DND-41 (cell line): Measurements from ENCODE around the gene RGS2.

Source experiments
- ATAC-seq: fragments of 200-7000 bp; cut with Tn5 transposase; 3 replicates; pipeline ENCODE4 v1.9.1; 2021; ENCODE audit warnings: low read depth; ENCODE audit not compliant: insufficient read depth
- DNase-seq: peaks from one replicate; pipeline ENCODE4 v3.0.0-alpha.2; 2020
- H2AFZ ChIP-seq: 2 replicates; pipeline ENCODE4 v1.6.0; 2012; ENCODE audit warnings: low read depth, low read length
- H3K27ac ChIP-seq: 2 replicates; pipeline ENCODE4 v1.5.1; 2012; ENCODE audit warnings: low read length, inconsistent platforms
- H3K27me3 ChIP-seq: fragments of 200-600 bp; sonication (generic); 2 replicates; pipeline ENCODE4 v1.6.0; 2012; ENCODE audit warnings: low read length, mild to moderate bottlenecking, inconsistent platforms; ENCODE audit not compliant: insufficient read depth, poor library complexity
- H3K36me3 ChIP-seq: 2 replicates; pipeline ENCODE4 v1.5.1; 2012; ENCODE audit warnings: low read length, inconsistent platforms; ENCODE audit not compliant: insufficient read depth
- H3K4me1 ChIP-seq: 2 replicates; pipeline ENCODE4 v1.5.1; 2012; ENCODE audit warnings: mild to moderate bottlenecking, low read length; ENCODE audit not compliant: insufficient read depth
- H3K4me2 ChIP-seq: 2 replicates; pipeline ENCODE4 v1.6.0; 2012; ENCODE audit warnings: mild to moderate bottlenecking, moderate library complexity, low read length, inconsistent platforms; ENCODE audit not compliant: insufficient read depth
- H3K4me3 ChIP-seq, 2 experiments: fragments of 200-600 bp in 1 of 2; shearing (Covaris generic) in 1 of 2; 2 replicates each; pipeline ENCODE4 v1.5.1; 2012 to 2016; ENCODE audit warnings: inconsistent platforms in 2 of 2, low read length in 2 of 2, mild to moderate bottlenecking in 2 of 2, low read depth in 1 of 2, moderate library complexity in 1 of 2
- H3K79me2 ChIP-seq: 2 replicates; pipeline ENCODE4 v1.6.0; 2012; ENCODE audit warnings: low read length, inconsistent platforms; ENCODE audit not compliant: insufficient read depth
- H3K9ac ChIP-seq: 2 replicates; pipeline ENCODE4 v1.6.0; 2012; ENCODE audit warnings: low read depth, mild to moderate bottlenecking, inconsistent platforms, low read length, moderate library complexity
- H3K9me3 ChIP-seq: 2 replicates; pipeline ENCODE4 v1.5.1; 2012; ENCODE audit warnings: low read length, moderate library complexity, mild to moderate bottlenecking, inconsistent platforms; ENCODE audit not compliant: insufficient read depth, severe bottlenecking
- H4K20me1 ChIP-seq: 2 replicates; pipeline ENCODE4 v1.6.0; 2012; ENCODE audit warnings: low read length; ENCODE audit not compliant: insufficient read depth
- CTCF ChIP-seq: IDR thresholded peaks from 2 replicates; pipeline ENCODE4 v1.5.1; 2012; ENCODE audit warnings: borderline replicate concordance, low read length, moderate library complexity, mild to moderate bottlenecking; ENCODE audit not compliant: poor library complexity, severe bottlenecking; ENCODE audit errors: extremely low read depth
- EZH2 ChIP-seq: IDR thresholded peaks from 3 replicates; pipeline ENCODE4 v1.6.1; 2012; ENCODE audit warnings: borderline replicate concordance, low read depth, mild to moderate bottlenecking, moderate library complexity, low read length, inconsistent platforms; ENCODE audit not compliant: severe bottlenecking

The RGS2 gene

GRCh38 chr1:192793983-192794767 lies 14.7 kb upstream of the RGS2 start:
- no peaks in the 10 kb centered on the region for H4K20me1 ChIP-seq
- H3K9me3 ChIP-seq = no peaks in the 10 kb centered on the region
- no peaks in the 10 kb centered on the region for H3K79me2 ChIP-seq
- no peak overlapping the region for H3K27ac ChIP-seq
- no peaks in the 10 kb centered on the region for H3K36me3 ChIP-seq
- H3K9ac ChIP-seq = no peak overlapping the region
- H3K27me3 ChIP-seq = no peaks in the 10 kb centered on the region
- no peak for TF ChIP-seq CTCF
- TF ChIP-seq EZH2 = no peak
- H2AFZ ChIP-seq = no peak overlapping the region
- ATAC-seq (no peak), DNase-seq (no peak)
- no peaks in the 10 kb centered on the region for H3K4me1 ChIP-seq
- H3K4me2 ChIP-seq = no peak overlapping the region
- H3K4me3 ChIP-seq = no peak overlapping the region

GRCh38 chr1:192794768-192795035 lies 14.1 kb upstream of the RGS2 start:
- Histone ChIP-seq H4K20me1 (no peaks in the 10 kb centered on the region), H3K9me3 (no peaks in the 10 kb centered on the region), H3K4me2 (no peak overlapping the region), H3K27me3 (no peaks in the 10 kb centered on the region), H3K36me3 (no peaks in the 10 kb centered on the region), H3K9ac (no peak overlapping the region), H2AFZ (no peak overlapping the region), H3K79me2 (no peaks in the 10 kb centered on the region), H3K4me3 (no peak overlapping the region), H3K4me1 (no peaks in the 10 kb centered on the region), H3K27ac (no peak overlapping the region)
- TF ChIP-seq CTCF (no peak), EZH2 (no peak)
- DNase-seq (no peak), ATAC-seq (no peak)

GRCh38 chr1:192795916-192796618 lies 12.8 kb upstream of the RGS2 start:
- no peak overlapping the region for H3K9ac ChIP-seq
- no peaks in the 10 kb centered on the region for H3K27me3 ChIP-seq
- no peaks in the 10 kb centered on the region for H3K4me1 ChIP-seq
- H2AFZ ChIP-seq = no peak overlapping the region
- no peak overlapping the region for H3K4me3 ChIP-seq
- TF ChIP-seq EZH2 (no peak), CTCF (no peak)
- H3K27ac ChIP-seq = no peak overlapping the region
- H3K9me3 ChIP-seq = no peaks in the 10 kb centered on the region
- H3K79me2 ChIP-seq = no peaks in the 10 kb centered on the region
- no peaks in the 10 kb centered on the region for H3K36me3 ChIP-seq
- ATAC-seq (no peak), DNase-seq (no peak)
- H4K20me1 ChIP-seq = no peaks in the 10 kb centered on the region
- no peak overlapping the region for H3K4me2 ChIP-seq
